GM21528 (cell line): ENCODE measurements around the gene NME7.

ENCODE experiments used
- ATAC-seq: cut with Tn5 transposase; IDR thresholded peaks from one replicate; pipeline ENCODE4 v1.9.1; 2021; ENCODE audit warnings: mild to moderate bottlenecking, moderate library complexity; ENCODE audit not compliant: unreplicated experiment, low FRiP score

Gene NME7

DNA sequence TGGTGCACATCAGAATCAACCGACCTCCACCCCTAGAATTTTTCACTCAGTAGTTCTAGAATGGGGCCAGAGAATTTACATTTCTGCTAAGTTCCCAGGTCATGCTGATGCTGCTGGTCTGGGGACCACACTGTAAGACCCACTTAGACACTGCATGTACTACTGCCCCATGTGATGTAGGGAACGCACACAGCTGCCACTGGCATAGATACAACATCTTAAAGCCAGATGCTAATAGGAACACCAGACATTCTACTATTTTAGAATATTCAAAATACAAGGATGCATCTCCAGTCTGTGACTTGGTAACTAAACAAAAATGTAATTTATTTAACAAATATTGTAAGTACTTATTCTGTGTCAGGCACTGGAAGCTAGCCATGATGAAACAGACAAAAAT is 275.2 kb downstream of the NME7 start:
- ATAC-seq: no peak

DNA sequence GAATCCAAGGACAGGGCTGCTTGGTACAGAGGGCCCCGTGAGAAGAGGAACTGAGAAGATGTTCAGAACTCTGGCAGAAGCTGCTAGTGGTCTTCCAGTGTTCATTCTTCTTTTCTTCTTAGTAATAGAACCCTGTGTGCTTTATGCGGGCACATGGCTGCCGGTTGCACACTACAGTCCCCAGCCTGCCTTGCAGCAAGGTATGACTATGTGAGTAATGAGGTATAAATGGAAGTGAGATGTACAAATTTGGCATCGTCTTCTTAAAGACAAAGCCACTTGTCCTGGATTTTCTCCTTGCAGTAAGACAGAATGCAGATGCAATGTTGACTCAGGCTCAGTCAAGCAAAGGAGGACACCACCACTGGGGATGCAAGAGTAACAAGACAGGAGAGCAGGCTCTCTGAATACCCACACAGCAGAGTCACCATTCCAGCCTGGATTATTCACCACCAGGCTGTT is 276.1 kb downstream of the NME7 start:
- ATAC-seq: peak; percentile 73

- ATAC-seq: peak; percentile 49
These were observed 276.7 kb downstream of the NME7 start for GRCh38 chr1:169090900-169091311.

- ATAC-seq: no peak
These were observed 277.2 kb downstream of the NME7 start for GRCh38 chr1:169090308-169090899.

GRCh38 chr1:169089776-169090175 is 277.8 kb downstream of the NME7 start:
- no peak for ATAC-seq

- ATAC-seq: no peak
These were observed 279.7 kb downstream of the NME7 start for GRCh38 chr1:169087876-169088275.

DNA sequence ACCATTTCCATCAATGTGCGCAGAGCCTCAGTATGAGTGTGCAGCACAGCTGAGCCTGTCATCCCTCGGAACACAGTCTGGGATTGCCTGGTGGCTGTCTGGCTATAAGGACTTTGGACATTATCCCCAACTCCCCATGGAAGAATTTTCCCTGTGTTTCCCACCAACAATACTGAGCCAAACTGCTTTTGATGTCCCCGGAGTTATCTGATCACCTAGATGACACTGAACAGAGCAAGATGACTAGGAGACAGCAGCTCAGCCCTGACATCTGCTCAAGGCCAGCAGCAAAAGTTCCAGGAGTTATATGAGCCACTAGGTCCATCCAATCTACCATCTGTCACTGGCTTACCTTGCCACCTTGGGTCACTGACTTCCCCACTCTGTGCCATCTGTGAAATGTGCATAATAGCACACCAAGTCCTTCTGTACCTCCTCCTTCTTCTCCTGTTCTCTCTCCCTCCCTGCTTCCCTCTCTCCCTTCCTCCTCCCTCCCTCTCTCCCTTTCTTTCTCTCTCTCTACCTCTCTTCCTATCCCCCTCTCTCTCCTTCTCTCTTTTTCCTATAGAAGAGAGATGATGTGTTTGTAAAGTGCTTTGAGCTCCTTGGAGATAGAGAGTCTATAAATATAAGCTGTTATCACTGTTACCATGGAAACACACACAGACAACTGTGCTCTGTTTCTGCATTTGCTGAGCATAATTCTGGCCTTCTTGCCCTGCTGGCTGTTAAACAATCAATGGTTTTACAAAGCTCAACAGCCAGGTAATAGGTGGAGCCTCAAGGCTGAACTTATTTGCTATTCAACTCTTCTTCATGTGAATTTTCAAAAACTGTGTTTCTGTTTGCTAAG is 280.8 kb downstream of the NME7 start:
- ATAC-seq: no peak

- no peak for ATAC-seq
These were observed 281.7 kb downstream of the NME7 start for GRCh38 chr1:169085911-169086310.
